ENCODE measurements around the gene PPP1R9B.

The PPP1R9B gene

GRCh38 chr17:50162466-50163254 lies 12.2 kb upstream of the PPP1R9B start:
- TF ChIP-seq CTCF (conservative IDR thresholded peaks at IDR 0.05) (no peak), ZFX (IDR thresholded peaks at IDR 0.05) (no peak)
- no peak overlapping the region for H3K27ac ChIP-seq

- TF ChIP-seq ZFX (IDR thresholded peaks at IDR 0.05) = no peak
- no peak; the same call in none of the 2 replicates for TF ChIP-seq CTCF (conservative IDR thresholded peaks at IDR 0.05)
- no peak overlapping the region; the same call in 1 of the 2 replicates for H3K27ac ChIP-seq
These were observed 11.4 kb upstream of the PPP1R9B start for GRCh38 chr17:50161911-50162288.

- TF ChIP-seq CTCF (conservative IDR thresholded peaks at IDR 0.05) = peak; percentile 99
- TF ChIP-seq ZFX (IDR thresholded peaks at IDR 0.05) = no peak
These were observed 10.8 kb upstream of the PPP1R9B start for GRCh38 chr17:50161023-50161910.

GRCh38 chr17:50157891-50158290 lies 7.4 kb upstream of the PPP1R9B start:
- no peak for TF ChIP-seq CTCF (conservative IDR thresholded peaks at IDR 0.05)
- TF ChIP-seq ZFX (IDR thresholded peaks at IDR 0.05) = no peak
- H3K27ac ChIP-seq = no peak overlapping the region

More at GRCh38 chr17:50161023-50161910, 10.8 kb upstream of the PPP1R9B start:
- H3K27ac ChIP-seq = peak overlapping the region; percentile 30

GRCh38 chr17:50155115-50155819 lies 4.8 kb upstream of the PPP1R9B start:
- TF ChIP-seq ZFX (IDR thresholded peaks at IDR 0.05) (no peak), CTCF (conservative IDR thresholded peaks at IDR 0.05) (no peak)
- no peak overlapping the region for H3K27ac ChIP-seq

- no peak for TF ChIP-seq CTCF (conservative IDR thresholded peaks at IDR 0.05)
- TF ChIP-seq ZFX (IDR thresholded peaks at IDR 0.05) = no peak
- no peak overlapping the region for H3K27ac ChIP-seq
These were observed 4.1 kb upstream of the PPP1R9B start for GRCh38 chr17:50154604-50155003.

All from C4-2B (cell line).